Sigmoid colon (tissue), 4 donors: ENCODE results near the gene CNTNAP5.

Experiments used
- CTCF ChIP-seq, 4 experiments: fragments of 450-650 bp in 3 of 4; fragments of 200-600 bp in 1 of 4; IDR thresholded peaks; one replicate each; pipeline ENCODE4 v1.5.1; 2016 to 2019; ENCODE audit warnings: antibody characterized with exemption in 4 of 4, mild to moderate bottlenecking in 3 of 4, moderate library complexity in 2 of 4
- EP300 ChIP-seq, 4 donors: sonication (generic); formaldehyde crosslinking; IDR thresholded peaks; one replicate each; pipeline ENCODE4 v1.6.1; 2017; ENCODE audit warnings: antibody characterized with exemption in 4 of 4
- POLR2A ChIP-seq, 2 donors: fragments of 450-650 bp; IDR thresholded peaks; one replicate each; pipeline ENCODE4 v1.6.1; 2016; ENCODE audit warnings: antibody characterized with exemption in 2 of 2, mild to moderate bottlenecking in 2 of 2, moderate library complexity in 2 of 2
- POLR2AphosphoS5 ChIP-seq, 4 donors: sonication (generic); formaldehyde crosslinking; IDR thresholded peaks; one replicate each; pipeline ENCODE4 v1.6.1; 2017; ENCODE audit warnings: antibody characterized with exemption in 4 of 4

GRCh38 chr2:124540805-124541204 lies 515.7 kb downstream of the CNTNAP5 start:
- TF ChIP-seq CTCF (IDR thresholded peaks at IDR 0.05), result no peak
- TF ChIP-seq POLR2A (IDR thresholded peaks at IDR 0.05), result no peak
- no peak for TF ChIP-seq POLR2AphosphoS5 (IDR thresholded peaks at IDR 0.05)
- TF ChIP-seq EP300 (IDR thresholded peaks at IDR 0.05), result no peak
